Astrocyte (in vitro differentiated cells and primary cell): ENCODE measurements around the gene SULT6B1.

Experiments used
- CTCF ChIP-seq: IDR thresholded peaks from 2 replicates; pipeline ENCODE4 v1.5.1; 2011; ENCODE audit warnings: low read depth, mild to moderate bottlenecking, inconsistent platforms, low read length, moderate library complexity; ENCODE audit not compliant: insufficient read depth
- EZH2 ChIP-seq: IDR thresholded peaks from 2 replicates; pipeline ENCODE4 v1.6.1; 2012; ENCODE audit warnings: mild to moderate bottlenecking, low read length, inconsistent platforms; ENCODE audit not compliant: insufficient read depth

- TF ChIP-seq EZH2 (no peak), CTCF (no peak)
These were observed 42.1 kb upstream of the SULT6B1 start for GRCh38 chr2:37230581-37230980.
